Stimulated activated naive B cell treated with anti-CD40 and anti-IgM and Interleukin-4, amounts not matched to agents 10 μg/mL and 1 μg/mL and 100 μg/mL, for 72 hours (primary cell): ENCODE data around the gene PPIL6.

Experiments
- ATAC-seq, 2 donors: fragments of 150-1000 bp; cut with Tn5 transposase; replicated peaks; 2 replicates each; pipeline ENCODE4 v1.10.0; 2021; ENCODE audit warnings: moderate library complexity in 1 of 2
- DNase-seq: peaks from one replicate; pipeline ENCODE4 v3.0.0; 2021
- H3K27ac Mint-ChIP-seq: one replicate; pipeline ENCODE4 v1.8.0; 2022; ENCODE audit warnings: mild to moderate bottlenecking, mixed read lengths
- H3K27me3 Mint-ChIP-seq, 2 donors: one replicate each; pipeline ENCODE4 v1.8.0; 2022; ENCODE audit warnings: mixed read lengths in 2 of 2
- H3K36me3 Mint-ChIP-seq, 2 donors: one replicate each; pipeline ENCODE4 v1.8.0; 2022; ENCODE audit warnings: mixed read lengths in 2 of 2, mild to moderate bottlenecking in 1 of 2
- H3K4me1 Mint-ChIP-seq, 2 donors: one replicate each; pipeline ENCODE4 v1.8.0; 2022; ENCODE audit warnings: mixed read lengths in 2 of 2, mild to moderate bottlenecking in 1 of 2
- H3K4me3 Mint-ChIP-seq, 2 donors: one replicate each; pipeline ENCODE4 v1.8.0; 2022; ENCODE audit warnings: mild to moderate bottlenecking in 2 of 2, mixed read lengths in 2 of 2, moderate library complexity in 1 of 2
- H3K9me3 Mint-ChIP-seq, 2 donors: one replicate each; pipeline ENCODE4 v1.8.0; 2022; ENCODE audit warnings: mixed read lengths in 2 of 2, mild to moderate bottlenecking in 1 of 2

Gene PPIL6

GRCh38 chr6:109363753-109364152 is 76.7 kb downstream of the PPIL6 start:
- H3K4me3 Mint-ChIP-seq: no peak overlapping the region
- ATAC-seq (no peak), DNase-seq (no peak)
- peaks cover 15 to 34% of the 10 kb centered on the region in 2 donors for H3K4me1 Mint-ChIP-seq
- H3K9me3 Mint-ChIP-seq: peaks cover 0 to 2% of the 10 kb centered on the region in 2 donors
- H3K27me3 Mint-ChIP-seq: no peaks in the 10 kb centered on the region
- H3K27ac Mint-ChIP-seq: no peak overlapping the region
- H3K36me3 Mint-ChIP-seq: peaks cover 53 to 72% of the 10 kb centered on the region in 2 donors

DNA sequence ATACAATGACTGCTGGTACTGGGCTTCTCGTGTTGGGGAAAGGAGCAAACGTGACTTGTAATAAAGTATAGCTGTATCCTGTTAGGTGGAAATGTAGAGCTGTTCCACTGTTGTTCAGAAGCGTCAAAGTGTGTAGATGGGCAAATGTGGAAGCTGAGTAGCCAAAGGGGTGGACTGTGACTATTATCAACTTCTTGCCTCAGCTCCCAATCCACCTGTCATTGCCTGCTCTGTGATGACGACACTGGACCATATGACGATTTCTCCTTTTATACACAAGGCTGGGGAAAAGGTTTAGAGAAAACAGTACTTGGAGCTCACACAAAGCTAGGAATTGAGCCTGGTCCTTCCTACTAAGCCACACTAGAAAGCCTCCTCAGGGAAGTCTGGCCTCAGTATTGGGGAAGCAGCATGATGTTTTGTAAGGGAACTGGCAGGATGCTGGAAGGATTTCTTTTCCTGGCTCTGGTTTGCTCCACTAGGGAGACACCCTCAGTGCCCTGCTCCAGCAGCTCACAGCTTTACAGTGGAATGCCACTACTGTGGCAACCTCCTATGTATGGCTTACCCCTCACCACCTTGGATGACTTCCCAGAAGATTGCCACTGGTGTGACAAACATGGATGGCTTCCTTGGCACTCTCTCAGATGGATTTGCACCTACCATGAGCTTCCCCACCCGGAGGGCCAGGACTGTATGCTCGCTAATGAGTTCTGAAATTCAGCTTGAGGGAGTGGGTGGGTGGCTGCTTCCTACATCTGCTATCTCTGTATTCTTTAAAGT is 78.1 kb downstream of the PPIL6 start:
- H3K4me3 Mint-ChIP-seq: no peak overlapping the region
- peaks cover 16 to 42% of the 10 kb centered on the region in 2 donors for H3K4me1 Mint-ChIP-seq
- H3K27ac Mint-ChIP-seq: no peak overlapping the region

DNA sequence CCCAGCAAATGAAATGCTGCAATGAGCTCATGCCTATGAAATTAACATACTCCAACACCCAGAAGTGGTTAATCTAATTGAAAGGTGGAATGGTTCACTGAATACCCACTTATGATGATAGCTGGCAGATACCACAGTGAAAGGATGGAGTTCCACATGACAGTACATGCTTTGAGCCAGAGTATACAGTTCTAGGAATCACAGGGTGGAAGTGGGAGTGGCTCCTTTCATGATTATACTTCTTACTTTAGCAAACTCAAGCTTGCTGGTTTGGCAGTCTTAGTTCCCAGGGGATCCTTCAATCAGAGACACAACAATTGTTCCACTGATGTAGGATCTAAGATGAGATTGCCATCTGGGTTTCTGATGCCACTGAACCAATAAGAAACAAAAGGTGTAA is 79.6 kb downstream of the PPIL6 start:
- Mint-ChIP-seq H3K4me1 (peaks cover 16 to 36% of the 10 kb centered on the region in 2 donors), H3K27ac (no peak overlapping the region), H3K36me3 (peaks cover 70 to 84% of the 10 kb centered on the region in 2 donors), H3K4me3 (no peak overlapping the region), H3K27me3 (no peaks in the 10 kb centered on the region), H3K9me3 (peaks cover 0 to 3% of the 10 kb centered on the region in 2 donors)
- no peak for DNase-seq
- no peak for ATAC-seq

More for the DNA sequence above, 78.1 kb downstream of the PPIL6 start:
- DNase-seq: no peak
- Mint-ChIP-seq H3K27me3 (no peaks in the 10 kb centered on the region), H3K9me3 (peaks cover 0 to 3% of the 10 kb centered on the region in 2 donors), H3K36me3 (peaks cover 61 to 80% of the 10 kb centered on the region in 2 donors)
- ATAC-seq: no peak

GRCh38 chr6:109360281-109360680 is 80.1 kb downstream of the PPIL6 start:
- H3K9me3 Mint-ChIP-seq: peaks cover 0 to 3% of the 10 kb centered on the region in 2 donors
- peaks cover 70 to 86% of the 10 kb centered on the region in 2 donors for H3K36me3 Mint-ChIP-seq
- H3K4me1 Mint-ChIP-seq: peaks cover 16 to 36% of the 10 kb centered on the region in 2 donors
- H3K27me3 Mint-ChIP-seq: no peaks in the 10 kb centered on the region
- ATAC-seq: peak; percentile 63 to 67
- H3K27ac Mint-ChIP-seq: peak overlapping the region; percentile 44
- DNase-seq: no peak
- no peak overlapping the region for H3K4me3 Mint-ChIP-seq

- Mint-ChIP-seq H3K4me1 (peaks cover 16 to 36% of the 10 kb centered on the region in 2 donors), H3K9me3 (peaks cover 0 to 3% of the 10 kb centered on the region in 2 donors), H3K4me3 (no peak overlapping the region), H3K36me3 (peaks cover 63 to 78% of the 10 kb centered on the region in 2 donors), H3K27me3 (no peaks in the 10 kb centered on the region), H3K27ac (no peak overlapping the region)
- DNase-seq (no peak), ATAC-seq (no peak)
These were observed 81.2 kb downstream of the PPIL6 start for GRCh38 chr6:109359248-109359647.

DNA sequence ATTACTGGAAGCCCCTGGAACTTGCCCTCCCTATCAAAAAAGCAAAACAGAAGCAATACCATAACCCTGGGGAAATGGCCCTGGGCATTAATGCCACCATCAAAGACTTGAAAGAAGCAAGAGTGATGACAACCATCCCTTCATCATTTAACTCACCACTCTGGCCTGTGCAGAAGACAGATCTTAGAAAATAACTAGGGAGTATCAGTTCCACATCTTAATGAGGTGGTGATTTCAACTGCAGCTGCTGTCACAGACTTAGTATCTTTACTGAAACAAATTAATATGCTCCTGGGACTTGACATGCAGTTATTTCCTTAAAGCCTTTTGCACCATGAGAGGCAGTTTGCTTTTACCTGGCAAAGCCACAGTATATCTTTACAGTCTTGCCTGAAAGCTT is 82.2 kb downstream of the PPIL6 start:
- H3K4me1 Mint-ChIP-seq: peaks cover 14 to 36% of the 10 kb centered on the region in 2 donors
- no peaks in the 10 kb centered on the region for H3K27me3 Mint-ChIP-seq
- ATAC-seq (peak; percentile 65 to 73), DNase-seq (no peak)
- H3K36me3 Mint-ChIP-seq: peaks cover 62 to 74% of the 10 kb centered on the region in 2 donors
- no peak overlapping the region for H3K27ac Mint-ChIP-seq
- no peak overlapping the region for H3K4me3 Mint-ChIP-seq
- peaks cover 0 to 3% of the 10 kb centered on the region in 2 donors for H3K9me3 Mint-ChIP-seq

GRCh38 chr6:109356237-109356636 is 84.2 kb downstream of the PPIL6 start:
- H3K27me3 Mint-ChIP-seq: no peaks in the 10 kb centered on the region
- H3K4me3 Mint-ChIP-seq: no peak overlapping the region
- peaks cover 58 to 76% of the 10 kb centered on the region in 2 donors for H3K36me3 Mint-ChIP-seq
- H3K4me1 Mint-ChIP-seq: peaks cover 14 to 32% of the 10 kb centered on the region in 2 donors
- ATAC-seq (no peak), DNase-seq (no peak)
- H3K9me3 Mint-ChIP-seq: peaks cover 0 to 3% of the 10 kb centered on the region in 2 donors
- H3K27ac Mint-ChIP-seq: no peak overlapping the region

DNA sequence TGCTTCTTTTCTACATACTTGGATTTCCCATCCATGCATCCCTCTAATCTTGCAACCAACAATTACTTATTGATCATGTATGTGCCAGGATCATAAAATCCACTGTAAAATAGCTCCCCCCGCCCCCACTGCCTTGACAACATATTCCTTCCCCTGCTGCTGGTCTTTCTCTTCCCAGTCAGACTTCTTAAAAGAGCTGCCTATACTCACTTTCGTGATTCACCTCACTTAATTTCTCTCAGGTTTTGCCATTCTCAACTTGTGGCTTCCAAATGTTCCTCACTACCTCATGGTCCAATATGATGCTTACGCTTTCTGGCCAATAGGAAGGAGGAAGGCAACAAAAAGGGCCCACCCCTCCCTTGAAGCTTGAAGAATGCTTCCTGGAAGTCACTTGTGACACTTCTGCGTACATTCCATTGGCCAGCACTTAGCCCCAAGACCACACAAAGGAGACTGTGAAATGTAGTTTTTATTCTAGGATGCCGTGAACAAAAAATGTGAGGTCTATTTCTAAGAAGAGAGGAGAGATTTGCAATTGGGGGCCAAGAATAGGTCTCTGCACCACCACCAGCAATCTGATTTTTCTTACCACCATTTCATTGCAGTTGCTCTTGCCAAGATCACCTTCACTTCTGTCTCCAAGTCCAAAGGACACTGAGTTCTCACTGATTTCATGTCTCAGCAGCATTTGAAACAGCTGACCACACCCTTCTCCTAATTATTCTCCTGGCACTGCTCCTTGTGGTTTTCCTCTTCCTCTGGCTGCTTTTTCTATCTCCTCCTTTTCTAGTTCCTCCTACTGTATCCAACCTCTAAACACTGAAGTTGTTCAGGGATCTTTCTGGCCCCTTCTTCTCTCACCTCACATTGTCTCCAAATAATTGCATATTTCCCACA is 88.9 kb downstream of the PPIL6 start:
- Mint-ChIP-seq H3K27ac (no peak overlapping the region), H3K9me3 (no peaks in the 10 kb centered on the region), H3K27me3 (no peaks in the 10 kb centered on the region), H3K36me3 (peaks cover 33 to 45% of the 10 kb centered on the region in 2 donors), H3K4me1 (peaks cover 0 to 6% of the 10 kb centered on the region in 2 donors), H3K4me3 (no peak overlapping the region)
- ATAC-seq (no peak), DNase-seq (no peak)

DNA sequence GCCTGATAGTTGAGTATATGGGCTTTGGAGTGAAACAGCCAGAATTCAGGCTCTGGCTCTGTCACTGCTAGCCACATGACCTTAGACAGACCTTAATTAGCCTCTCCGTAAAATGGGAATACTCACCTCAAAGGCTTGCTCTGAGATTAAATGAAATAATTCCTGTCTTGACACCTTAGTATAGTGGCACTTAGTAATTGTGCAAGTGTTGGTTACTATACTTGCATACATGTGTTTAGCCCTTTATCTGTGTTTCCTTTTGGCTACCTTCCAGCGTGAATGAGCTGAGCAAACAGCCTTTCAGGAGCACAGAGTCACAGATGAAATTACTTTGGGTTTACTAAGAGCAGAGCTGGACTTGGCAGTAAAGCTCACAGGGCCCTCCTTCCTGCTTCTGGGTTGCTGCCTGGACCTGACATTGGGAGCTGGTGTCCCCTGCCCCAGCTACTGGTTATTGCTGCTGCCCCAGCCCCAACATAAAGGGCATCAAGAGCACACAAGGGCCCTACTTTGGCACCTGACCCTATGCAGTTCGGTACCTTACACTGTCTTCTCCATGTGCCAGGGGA is 90.9 kb downstream of the PPIL6 start:
- H3K36me3 Mint-ChIP-seq: peaks cover 27 to 37% of the 10 kb centered on the region in 2 donors
- ATAC-seq: no peak
- H3K27ac Mint-ChIP-seq: no peak overlapping the region

GRCh38 chr6:109348226-109348625 is 92.2 kb downstream of the PPIL6 start:
- H3K27ac Mint-ChIP-seq: no peak overlapping the region
- H3K27me3 Mint-ChIP-seq: no peaks in the 10 kb centered on the region
- H3K4me3 Mint-ChIP-seq: no peak overlapping the region
- peaks cover 22 to 37% of the 10 kb centered on the region in 2 donors for H3K36me3 Mint-ChIP-seq
- DNase-seq (no peak), ATAC-seq (no peak)
- peaks cover 0 to 6% of the 10 kb centered on the region in 2 donors for H3K4me1 Mint-ChIP-seq
- no peaks in the 10 kb centered on the region for H3K9me3 Mint-ChIP-seq

More for the DNA sequence above, 90.9 kb downstream of the PPIL6 start:
- Mint-ChIP-seq H3K4me3 (no peak overlapping the region), H3K9me3 (no peaks in the 10 kb centered on the region), H3K4me1 (peaks cover 0 to 6% of the 10 kb centered on the region in 2 donors), H3K27me3 (no peaks in the 10 kb centered on the region)
- no peak for DNase-seq

GRCh38 chr6:109347779-109348178 is 92.6 kb downstream of the PPIL6 start:
- Mint-ChIP-seq H3K9me3 (no peaks in the 10 kb centered on the region), H3K4me1 (peaks cover 0 to 6% of the 10 kb centered on the region in 2 donors), H3K36me3 (peaks cover 18 to 32% of the 10 kb centered on the region in 2 donors), H3K27me3 (no peaks in the 10 kb centered on the region), H3K27ac (no peak overlapping the region), H3K4me3 (no peak overlapping the region)
- ATAC-seq (no peak), DNase-seq (no peak)

GRCh38 chr6:109345986-109346385 is 94.4 kb downstream of the PPIL6 start:
- DNase-seq: no peak
- H3K4me1 Mint-ChIP-seq: no peaks in the 10 kb centered on the region
- H3K27me3 Mint-ChIP-seq: no peaks in the 10 kb centered on the region
- H3K27ac Mint-ChIP-seq: no peak overlapping the region
- no peak overlapping the region for H3K4me3 Mint-ChIP-seq
- peaks cover 13 to 23% of the 10 kb centered on the region in 2 donors for H3K36me3 Mint-ChIP-seq
- ATAC-seq: no peak
- H3K9me3 Mint-ChIP-seq: no peaks in the 10 kb centered on the region

DNA sequence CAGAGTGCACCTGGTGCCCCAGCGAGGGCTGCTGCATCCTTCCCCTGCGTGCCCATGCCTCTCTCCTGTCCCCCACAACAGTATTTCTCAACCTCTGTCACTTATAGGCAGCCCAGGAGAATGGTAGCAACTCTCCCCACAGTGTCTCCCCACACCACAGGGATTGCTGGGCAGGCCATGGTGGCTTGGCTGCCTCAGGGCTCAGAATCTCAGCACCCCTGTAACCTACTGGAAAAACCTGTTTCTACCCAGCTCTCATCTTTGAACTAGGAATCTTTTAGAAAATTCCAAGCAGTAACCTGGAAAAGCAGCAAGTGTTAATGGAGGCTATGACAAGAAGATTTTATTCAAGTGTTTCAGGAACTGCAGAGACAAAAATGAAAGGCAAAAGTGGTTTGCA is 96.2 kb downstream of the PPIL6 start:
- Mint-ChIP-seq H3K36me3 (peaks cover 10 to 29% of the 10 kb centered on the region in 2 donors), H3K4me1 (no peaks in the 10 kb centered on the region), H3K4me3 (no peak overlapping the region), H3K27ac (no peak overlapping the region), H3K27me3 (no peaks in the 10 kb centered on the region), H3K9me3 (no peaks in the 10 kb centered on the region)
- ATAC-seq: no peak
- DNase-seq: no peak

GRCh38 chr6:109343518-109343917 is 96.9 kb downstream of the PPIL6 start:
- ATAC-seq: no peak

More at GRCh38 chr6:109343518-109343917, 96.9 kb downstream of the PPIL6 start:
- Mint-ChIP-seq H3K27ac (no peak overlapping the region), H3K36me3 (peaks cover 7 to 32% of the 10 kb centered on the region in 2 donors), H3K9me3 (no peaks in the 10 kb centered on the region), H3K4me3 (no peak overlapping the region), H3K4me1 (no peaks in the 10 kb centered on the region), H3K27me3 (no peaks in the 10 kb centered on the region)
- DNase-seq: no peak
